ENCODE results near the gene KIF14.
"Not testable (repeated sequence)": the region's sequence is repeated elsewhere in the genome, so short reads cannot be mapped to it uniquely, and the experiment has no call there.

KIF14 gene

DNA sequence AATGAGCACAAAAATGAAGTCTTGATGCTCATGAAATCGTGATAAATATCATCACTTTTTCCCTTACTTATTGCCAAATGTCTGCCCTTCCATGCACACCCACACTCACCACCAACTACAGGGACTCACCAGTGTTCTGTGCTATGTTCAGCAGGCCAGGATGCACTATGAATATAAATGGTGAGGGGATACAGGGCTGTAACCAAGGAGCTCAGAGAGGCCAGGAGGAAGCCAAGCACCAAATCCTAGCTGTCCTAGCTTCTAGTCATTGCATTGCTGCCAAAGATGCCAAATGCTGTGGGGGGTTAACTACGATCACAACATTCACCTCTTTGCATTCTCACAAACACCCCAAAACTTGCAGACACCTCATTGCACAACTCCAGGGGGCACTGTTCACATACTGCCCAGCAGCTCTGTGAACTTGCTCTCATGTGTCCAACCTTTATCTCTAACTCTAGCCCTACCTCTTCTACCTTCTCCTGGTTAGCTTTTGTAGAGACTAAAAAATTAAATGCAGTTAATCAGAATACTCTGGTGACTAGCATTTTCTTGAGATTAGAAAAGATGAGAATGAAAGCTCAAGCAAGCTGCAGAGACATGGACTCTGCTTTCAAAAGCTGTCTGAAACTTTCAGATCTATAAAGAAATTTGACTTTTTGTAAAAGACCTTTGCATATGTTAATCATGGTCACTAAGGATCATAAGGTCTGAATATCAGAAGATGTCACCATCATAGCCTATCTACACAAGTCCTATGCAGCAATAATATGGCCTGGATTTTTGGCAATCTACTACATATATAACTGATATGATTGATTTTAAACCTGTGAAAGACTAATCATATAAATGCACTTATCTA lies 13.9 kb upstream of the KIF14 start:
- no peak overlapping the region for H3K4me3 ChIP-seq (ENCODE audit: low read depth, low read length)
- peak; percentile 42 for DNase-seq (ENCODE audit: low read depth)
- TF ChIP-seq, protein P1, sequence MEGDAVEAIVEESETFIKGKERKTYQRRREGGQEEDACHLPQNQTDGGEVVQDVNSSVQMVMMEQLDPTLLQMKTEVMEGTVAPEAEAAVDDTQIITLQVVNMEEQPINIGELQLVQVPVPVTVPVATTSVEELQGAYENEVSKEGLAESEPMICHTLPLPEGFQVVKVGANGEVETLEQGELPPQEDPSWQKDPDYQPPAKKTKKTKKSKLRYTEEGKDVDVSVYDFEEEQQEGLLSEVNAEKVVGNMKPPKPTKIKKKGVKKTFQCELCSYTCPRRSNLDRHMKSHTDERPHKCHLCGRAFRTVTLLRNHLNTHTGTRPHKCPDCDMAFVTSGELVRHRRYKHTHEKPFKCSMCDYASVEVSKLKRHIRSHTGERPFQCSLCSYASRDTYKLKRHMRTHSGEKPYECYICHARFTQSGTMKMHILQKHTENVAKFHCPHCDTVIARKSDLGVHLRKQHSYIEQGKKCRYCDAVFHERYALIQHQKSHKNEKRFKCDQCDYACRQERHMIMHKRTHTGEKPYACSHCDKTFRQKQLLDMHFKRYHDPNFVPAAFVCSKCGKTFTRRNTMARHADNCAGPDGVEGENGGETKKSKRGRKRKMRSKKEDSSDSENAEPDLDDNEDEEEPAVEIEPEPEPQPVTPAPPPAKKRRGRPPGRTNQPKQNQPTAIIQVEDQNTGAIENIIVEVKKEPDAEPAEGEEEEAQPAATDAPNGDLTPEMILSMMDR (IDR thresholded peaks at IDR 0.05; ENCODE audit: insufficient read depth, low read depth, low read length, missing control alignments) = peak; percentile 37

DNA sequence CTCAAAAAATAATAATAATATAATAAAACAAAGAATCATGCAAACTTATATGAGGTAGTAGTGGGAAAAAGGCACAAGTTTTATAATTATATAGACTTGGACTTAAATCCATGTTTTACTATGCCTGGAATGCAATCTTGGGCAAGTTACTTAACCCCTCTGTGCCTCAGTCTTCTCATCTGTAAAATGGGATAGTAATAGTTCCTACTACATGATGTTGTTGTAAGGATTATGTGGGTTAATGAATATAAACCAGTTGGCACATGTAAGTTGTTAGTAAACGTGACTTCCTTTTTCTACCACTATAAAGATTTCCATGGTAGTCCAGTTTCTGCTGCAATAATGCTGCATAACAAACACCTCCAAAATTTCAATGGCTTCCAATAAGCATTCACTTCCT lies 10.8 kb upstream of the KIF14 start:
- no peak for DNase-seq (ENCODE audit: low read depth)
- TF ChIP-seq, protein P1 (IDR thresholded peaks at IDR 0.05; ENCODE audit: insufficient read depth, low read depth, low read length, missing control alignments) = no peak
- H3K4me3 ChIP-seq (ENCODE audit: low read depth, low read length) = no peak overlapping the region

DNA sequence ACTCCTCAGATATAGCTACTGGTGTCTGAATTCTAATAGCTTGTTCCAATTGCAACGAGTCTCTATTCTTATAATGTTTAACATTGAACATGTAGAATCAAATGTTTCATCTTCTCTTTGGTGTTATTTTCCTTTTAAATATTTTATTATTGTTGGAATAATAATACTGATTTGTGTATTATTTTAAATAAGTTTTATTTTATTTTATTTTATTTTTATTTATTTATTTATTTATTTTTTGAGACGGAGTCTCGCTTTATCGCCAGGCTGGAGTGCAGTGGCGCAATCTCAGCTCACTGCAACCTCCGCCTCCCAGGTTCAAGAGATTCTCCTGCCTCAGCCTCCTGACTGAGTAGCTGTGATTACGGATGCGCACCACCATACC lies 10.0 kb upstream of the KIF14 start:
- not testable (repeated sequence) for DNase-seq (ENCODE audit: low read depth); H3K4me3 ChIP-seq (ENCODE audit: low read depth, low read length)

DNA sequence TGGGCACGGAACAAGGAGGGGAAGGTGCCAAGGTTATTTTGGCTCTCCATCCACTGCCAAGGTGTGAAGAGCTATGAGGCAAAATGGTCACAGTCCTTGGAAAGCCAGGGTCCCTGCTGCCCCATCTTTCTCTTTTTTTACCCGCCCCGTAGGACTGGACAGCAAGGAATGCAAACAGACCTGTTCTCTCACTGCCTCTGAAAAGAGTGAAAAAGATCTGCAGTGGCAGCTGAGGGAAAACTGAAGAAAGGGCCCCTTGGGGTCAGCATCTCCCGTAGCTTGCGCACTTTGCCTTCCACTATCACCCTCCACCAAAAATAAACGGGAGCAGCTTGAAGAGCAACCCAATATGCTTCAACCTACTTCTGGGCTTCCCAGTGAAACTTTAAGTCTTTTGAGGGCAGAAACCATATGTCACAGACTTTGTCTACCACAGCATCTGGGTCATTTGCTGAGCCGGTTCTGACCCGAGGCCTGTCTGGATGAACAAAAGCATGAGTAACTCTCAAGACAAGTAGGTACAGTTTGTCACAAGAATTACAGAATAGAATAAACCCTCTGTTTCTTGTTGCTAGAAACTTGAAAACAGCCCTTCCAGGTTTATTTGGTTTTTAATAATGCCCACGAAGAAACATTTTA lies 9.4 kb upstream of the KIF14 start:
- H3K4me3 ChIP-seq (ENCODE audit: low read depth, low read length) = no peak overlapping the region
- TF ChIP-seq, protein P1 (IDR thresholded peaks at IDR 0.05; ENCODE audit: insufficient read depth, low read depth, low read length, missing control alignments) = no peak
- DNase-seq (ENCODE audit: low read depth) = no peak

DNA sequence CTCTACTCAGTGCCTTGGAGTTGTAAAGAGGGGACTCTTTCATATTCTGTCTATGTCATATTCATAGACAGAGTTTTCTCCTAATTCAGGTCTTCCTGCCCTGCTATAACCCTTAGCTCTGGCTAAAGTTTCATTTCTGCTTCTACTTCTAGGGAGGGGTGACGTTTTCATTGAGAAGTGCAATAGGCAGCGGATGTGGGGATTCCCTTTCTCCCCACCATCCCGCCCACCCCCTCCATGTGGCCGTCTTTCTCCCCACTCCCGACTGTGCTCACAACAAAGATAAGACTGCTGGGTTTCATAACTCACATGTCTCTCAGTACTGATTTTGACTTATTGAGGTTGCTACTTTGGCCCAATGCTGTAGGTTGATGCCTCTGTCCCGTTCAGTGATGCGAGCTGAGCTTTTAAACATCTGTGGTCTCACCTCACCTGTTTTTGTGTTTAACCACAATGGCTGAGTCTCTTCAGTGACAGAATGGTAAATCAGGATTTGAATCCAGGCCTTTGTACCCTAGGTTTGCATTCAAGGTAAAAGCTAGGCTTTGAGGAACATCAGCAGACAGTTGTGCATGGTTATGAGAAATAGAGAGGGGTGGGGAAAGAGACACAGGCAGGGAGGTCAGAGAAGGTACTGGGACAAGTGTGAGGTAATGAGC lies 7.8 kb upstream of the KIF14 start:
- TF ChIP-seq, protein P1 (IDR thresholded peaks at IDR 0.05; ENCODE audit: insufficient read depth, low read depth, low read length, missing control alignments) = no peak
- peak overlapping the region; percentile 34 for H3K4me3 ChIP-seq (ENCODE audit: low read depth, low read length)
- peak; percentile 92 for DNase-seq (ENCODE audit: low read depth)

DNA sequence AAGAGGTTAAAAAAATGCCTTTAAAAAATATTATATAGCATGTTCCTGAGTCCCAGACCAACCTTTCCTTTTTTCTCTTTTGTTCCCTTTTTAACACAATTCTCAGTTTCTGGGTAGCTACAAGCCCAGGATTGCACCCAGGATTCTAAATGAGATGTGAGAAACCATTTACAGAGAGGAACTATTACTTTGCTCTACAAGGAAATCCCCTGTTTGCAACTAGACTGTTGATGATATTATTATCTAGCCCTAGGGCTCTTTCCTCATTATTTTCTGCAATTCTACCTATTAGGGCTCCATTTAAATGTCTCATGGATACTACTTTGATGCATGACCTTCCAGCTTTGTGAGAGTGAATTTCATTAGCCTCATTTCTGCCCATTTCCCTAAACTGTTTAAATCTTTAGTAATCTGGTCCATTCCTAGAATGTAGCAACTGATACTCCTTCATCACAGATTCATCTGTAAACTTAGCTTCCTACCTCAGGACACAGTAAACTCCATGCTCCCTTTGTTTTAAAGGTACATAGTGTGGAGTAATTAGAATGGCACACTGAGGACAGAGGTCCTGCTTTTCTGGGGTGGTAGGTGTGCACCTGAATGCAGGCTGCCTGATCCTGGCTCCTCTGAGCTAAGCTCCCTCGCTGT lies 7.1 kb upstream of the KIF14 start:
- DNase-seq (ENCODE audit: low read depth) = peak; percentile 54
- peak overlapping the region; percentile 34 for H3K4me3 ChIP-seq (ENCODE audit: low read depth, low read length)
- TF ChIP-seq, protein P1 (IDR thresholded peaks at IDR 0.05; ENCODE audit: insufficient read depth, low read depth, low read length, missing control alignments) = no peak
